Fibroblast of upper back skin (primary cell): ENCODE measurements around the gene GRIA1.

Experiments
- DNase-seq: peaks from one replicate; pipeline ENCODE4 v3.0.0-alpha.2; 2013

GRIA1 gene

GRCh38 chr5:153552886-153553285 lies 62.4 kb downstream of the GRIA1 start:
- peak; percentile 72 for DNase-seq

- no peak for DNase-seq
Measured at GRCh38 chr5:153555420-153556114, 65.1 kb downstream of the GRIA1 start.

- DNase-seq = no peak
Measured at GRCh38 chr5:153558957-153559356, 68.5 kb downstream of the GRIA1 start.

GRCh38 chr5:153559926-153560325 lies 69.5 kb downstream of the GRIA1 start:
- DNase-seq = peak; percentile 78

- peak; percentile 82 for DNase-seq
Measured at GRCh38 chr5:153562189-153562588, 71.7 kb downstream of the GRIA1 start.

GRCh38 chr5:153565822-153566221 lies 75.4 kb downstream of the GRIA1 start:
- peak; percentile 81 for DNase-seq

GRCh38 chr5:153569036-153569435 lies 78.6 kb downstream of the GRIA1 start:
- DNase-seq = no peak

GRCh38 chr5:153571162-153571561 lies 80.7 kb downstream of the GRIA1 start:
- no peak for DNase-seq

- DNase-seq = no peak
Measured at GRCh38 chr5:153572411-153573145, 82.1 kb downstream of the GRIA1 start.

- no peak for DNase-seq
Measured at GRCh38 chr5:153573326-153574033, 83.0 kb downstream of the GRIA1 start.

- peak; percentile 59 for DNase-seq
Measured at GRCh38 chr5:153584126-153584959, 93.9 kb downstream of the GRIA1 start.

GRCh38 chr5:153584960-153585359 lies 94.5 kb downstream of the GRIA1 start:
- no peak for DNase-seq

GRCh38 chr5:153585622-153586277 lies 95.3 kb downstream of the GRIA1 start:
- no peak for DNase-seq

GRCh38 chr5:153592081-153592480 lies 101.6 kb downstream of the GRIA1 start:
- no peak for DNase-seq

GRCh38 chr5:153594785-153595184 lies 104.3 kb downstream of the GRIA1 start:
- no peak for DNase-seq

GRCh38 chr5:153598099-153598498 lies 107.6 kb downstream of the GRIA1 start:
- DNase-seq = no peak

GRCh38 chr5:153601377-153601776 lies 110.9 kb downstream of the GRIA1 start:
- DNase-seq = no peak

- no peak for DNase-seq
Measured at GRCh38 chr5:153605386-153605785, 114.9 kb downstream of the GRIA1 start.

- DNase-seq = no peak
Measured at GRCh38 chr5:153610009-153610408, 119.5 kb downstream of the GRIA1 start.

- DNase-seq = no peak
Measured at GRCh38 chr5:153610811-153611210, 120.3 kb downstream of the GRIA1 start.

- peak; percentile 94 for DNase-seq
Measured at GRCh38 chr5:153613144-153613543, 122.7 kb downstream of the GRIA1 start.

- no peak for DNase-seq
Measured at GRCh38 chr5:153613672-153614071, 123.2 kb downstream of the GRIA1 start.
